ELF-1 (cell line): ENCODE measurements around the gene TRIM51.
"Not testable (repeated sequence)": the region's sequence is repeated elsewhere in the genome, so short reads cannot be mapped to it uniquely, and the experiment has no call there.

ENCODE experiments used
- DNase-seq: peaks from one replicate; pipeline ENCODE4 v3.0.0-alpha.2; 2016; ENCODE audit warnings: low read depth, low spot score

Gene TRIM51, protein sequence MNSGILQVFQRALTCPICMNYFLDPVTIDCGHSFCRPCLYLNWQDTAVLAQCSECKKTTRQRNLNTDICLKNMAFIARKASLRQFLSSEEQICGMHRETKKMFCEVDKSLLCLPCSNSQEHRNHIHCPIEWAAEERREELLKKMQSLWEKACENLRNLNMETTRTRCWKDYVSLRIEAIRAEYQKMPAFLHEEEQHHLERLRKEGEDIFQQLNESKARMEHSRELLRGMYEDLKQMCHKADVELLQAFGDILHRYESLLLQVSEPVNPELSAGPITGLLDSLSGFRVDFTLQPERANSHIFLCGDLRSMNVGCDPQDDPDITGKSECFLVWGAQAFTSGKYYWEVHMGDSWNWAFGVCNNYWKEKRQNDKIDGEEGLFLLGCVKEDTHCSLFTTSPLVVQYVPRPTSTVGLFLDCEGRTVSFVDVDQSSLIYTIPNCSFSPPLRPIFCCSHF

DNA sequence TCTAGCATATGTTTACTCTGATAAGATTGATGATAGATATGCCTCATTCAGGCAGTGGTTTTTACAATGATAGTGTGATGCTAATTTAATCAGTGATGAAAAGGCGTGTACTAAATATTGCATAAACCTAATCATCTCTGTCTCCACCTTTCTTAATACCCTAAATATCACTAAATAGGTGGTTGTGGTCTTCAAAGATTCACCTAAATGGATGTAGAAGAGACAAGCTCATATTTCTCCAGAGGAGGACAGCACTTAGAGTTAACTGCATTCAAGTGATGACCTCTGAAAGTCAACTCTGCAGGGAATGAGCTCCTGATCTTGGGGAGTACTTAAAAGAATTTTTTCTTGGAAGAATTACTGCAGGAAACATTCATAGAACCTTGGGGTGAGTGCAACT is at the start of gene TRIM51:
TSS of gene TRIM51 (plus strand) at position 301 of the 400 bp plus-strand sequence. CDS start 2,132 bp downstream, outside the sequence.
- DNase-seq = not testable (repeated sequence)

DNA sequence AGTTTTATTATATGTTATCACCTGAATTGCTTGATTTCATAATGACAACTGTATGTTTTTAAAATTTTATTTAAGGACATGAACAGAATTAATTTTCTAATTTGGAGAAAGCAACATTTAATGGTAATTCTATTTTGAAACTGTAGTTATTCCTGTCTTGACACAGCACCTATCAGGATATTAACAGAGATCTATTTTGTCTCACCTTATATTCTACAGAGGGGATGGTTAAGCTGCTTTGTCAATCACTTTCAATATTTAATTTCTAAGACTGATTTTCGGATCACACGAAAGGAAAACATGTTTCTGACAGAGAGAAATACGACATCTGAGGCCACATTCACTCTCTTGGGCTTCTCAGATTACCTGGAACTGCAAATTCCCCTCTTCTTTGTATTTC is 44.6 kb upstream of the TRIM51 start, which contains the start of gene OR5D16:
TSS of gene OR5D16 (plus strand) at position 301 of the 400 bp plus-strand sequence. CDS start at position 301, 0 bp downstream.
- DNase-seq = no peak

DNA sequence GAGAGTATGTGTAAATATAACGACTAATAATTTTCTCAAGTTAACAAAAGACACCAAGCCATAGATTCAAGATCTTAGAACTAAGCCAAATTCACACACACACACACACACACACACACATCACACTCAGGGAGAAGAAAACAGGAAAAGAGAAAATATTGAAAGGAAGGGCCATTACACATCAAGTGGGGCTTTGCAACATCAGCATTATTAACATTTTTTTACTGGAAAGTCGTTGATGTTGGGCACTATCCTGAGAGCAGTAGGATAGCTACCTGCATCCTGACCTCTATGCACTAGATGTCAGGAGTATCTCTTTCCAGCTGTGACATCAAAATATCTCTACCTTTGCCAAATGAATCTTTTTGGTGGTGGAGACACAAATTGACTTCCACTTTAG is 35.6 kb upstream of the TRIM51 start:
- no peak for DNase-seq

DNA sequence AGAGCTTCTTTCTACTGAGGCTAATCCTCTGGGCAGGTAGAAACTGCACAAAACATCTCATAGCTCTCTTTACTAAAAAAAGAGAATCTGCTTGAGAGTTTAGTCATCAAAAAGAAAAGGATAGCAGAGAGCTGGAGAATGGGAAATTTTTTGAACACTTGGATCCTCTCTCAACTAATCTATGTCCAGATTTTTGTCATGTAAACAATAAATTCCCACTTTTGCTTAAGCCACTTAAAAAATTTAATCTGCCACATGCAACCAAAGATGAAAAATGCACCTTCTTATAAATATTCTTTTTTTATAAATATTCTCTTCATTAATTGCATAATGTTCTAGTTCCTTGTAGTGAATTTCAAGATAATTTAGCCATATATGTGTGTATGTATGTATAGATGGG is 34.1 kb upstream of the TRIM51 start:
- DNase-seq = no peak

DNA sequence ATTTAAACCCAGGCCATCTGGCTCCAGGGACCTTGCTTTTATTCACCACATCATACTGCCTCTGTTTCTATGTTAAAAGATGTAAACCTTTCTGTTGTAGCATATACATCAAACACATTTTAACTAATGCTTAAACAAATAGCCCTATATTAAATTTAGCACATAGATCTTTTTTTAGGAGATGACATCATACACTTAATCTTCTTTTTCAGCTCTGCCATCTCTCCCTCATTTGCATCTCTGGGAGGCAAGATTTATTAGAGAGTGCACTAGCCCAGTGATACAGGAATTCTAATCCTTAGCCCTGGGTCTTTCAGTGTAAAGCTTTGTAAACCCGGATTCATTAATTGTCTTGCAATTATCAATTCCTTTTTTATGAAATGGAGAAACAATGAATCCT is 31.0 kb upstream of the TRIM51 start:
- DNase-seq = no peak

DNA sequence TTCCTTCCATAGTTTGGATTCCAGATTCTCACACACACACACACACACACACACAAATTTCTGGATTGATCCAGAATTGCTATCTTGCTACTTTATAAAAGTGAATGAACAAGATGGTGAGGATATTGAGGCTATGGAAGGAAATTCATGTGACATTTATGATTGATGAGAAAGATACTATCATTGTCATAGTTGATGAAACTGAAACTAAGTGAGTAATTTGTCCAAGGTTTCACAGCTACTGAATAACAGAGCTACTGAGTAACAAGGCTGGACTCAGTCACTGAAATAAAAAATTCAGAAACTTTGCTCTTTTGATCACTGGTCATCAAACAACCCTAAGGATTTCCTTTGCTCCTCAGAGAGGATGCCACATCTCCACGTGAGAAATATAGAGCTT is 28.4 kb upstream of the TRIM51 start:
- no peak for DNase-seq

DNA sequence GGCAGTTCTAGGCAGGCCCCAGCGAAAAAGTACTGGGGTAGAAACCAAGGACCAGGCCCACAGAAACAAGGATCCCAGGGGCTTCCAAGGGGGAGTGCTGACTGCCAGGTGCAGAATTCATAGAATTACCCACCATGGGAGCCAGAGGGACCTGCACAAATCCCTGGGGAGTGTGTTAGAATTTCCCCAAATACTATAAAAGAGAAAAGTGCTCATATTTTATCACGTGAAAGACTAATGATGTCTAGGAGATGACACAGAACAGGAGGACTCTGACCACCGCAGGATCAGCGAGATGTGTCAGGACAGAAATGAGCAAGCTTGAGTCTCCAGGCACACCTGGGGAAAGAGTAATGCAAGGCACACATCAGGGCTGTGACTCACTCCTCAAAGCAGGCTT is 15.7 kb upstream of the TRIM51 start:
- DNase-seq = not testable (repeated sequence)

DNA sequence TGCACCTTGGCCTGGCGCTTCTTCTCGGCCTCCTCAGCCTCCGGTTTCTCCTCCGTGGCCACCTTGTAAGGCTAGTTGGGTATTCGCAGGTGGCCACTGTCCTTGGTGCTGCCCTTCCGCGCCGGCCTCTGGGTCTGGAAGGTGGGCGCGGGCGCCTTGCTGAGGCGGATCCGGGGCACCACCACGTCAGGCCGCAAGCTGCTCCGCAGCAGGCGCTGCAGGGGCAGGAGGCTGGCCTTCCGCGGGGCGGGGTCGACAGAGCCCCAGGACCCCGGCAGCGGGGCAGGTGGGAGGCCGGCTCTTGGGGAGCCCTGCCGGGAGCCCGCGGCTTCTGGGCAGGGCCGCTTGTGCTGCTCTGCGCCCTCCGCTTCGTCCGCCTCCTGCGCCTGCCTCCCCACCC is 10.4 kb upstream of the TRIM51 start:
- peak; percentile 84 for DNase-seq

DNA sequence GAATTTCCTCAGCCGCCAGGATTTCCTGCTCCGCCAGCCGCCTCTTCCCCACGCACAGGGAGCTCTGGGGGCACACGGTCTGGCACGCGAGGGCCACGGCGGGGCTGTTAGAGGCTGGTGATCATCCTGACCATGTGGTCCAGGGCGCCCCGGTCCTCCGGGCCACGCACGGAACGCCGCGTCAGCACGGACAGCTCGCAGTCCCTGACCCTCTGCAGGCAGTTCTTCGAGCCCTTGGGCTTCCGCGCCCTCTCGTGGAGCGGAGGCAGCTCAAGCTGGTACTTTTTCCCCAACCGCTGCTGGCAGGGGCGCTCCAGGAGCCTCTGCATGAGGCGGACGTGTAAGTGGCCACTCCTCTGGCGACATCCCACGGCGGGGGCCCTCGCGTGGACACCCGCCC is 10.0 kb upstream of the TRIM51 start:
- DNase-seq = peak; percentile 59

DNA sequence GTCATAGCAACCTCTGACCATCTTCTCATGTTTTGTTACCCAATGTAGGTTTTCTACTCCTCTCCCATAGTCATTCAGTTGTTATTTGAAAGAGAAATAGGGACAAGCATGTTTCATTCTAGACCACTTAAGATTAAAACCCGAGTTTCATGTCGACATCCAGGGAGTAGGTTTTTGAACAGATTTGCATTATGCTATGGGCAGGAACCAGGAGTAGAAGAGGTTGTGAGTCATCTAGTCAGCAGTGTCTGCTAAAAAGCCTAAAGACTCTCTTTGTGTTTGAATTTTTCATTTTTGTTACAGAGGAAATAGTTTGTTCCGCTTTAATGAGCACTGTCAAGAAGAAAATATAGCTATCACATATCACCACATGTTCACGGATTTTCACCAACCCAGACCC is 1.9 kb downstream of the TRIM51 start:
- DNase-seq = not testable (repeated sequence)

DNA sequence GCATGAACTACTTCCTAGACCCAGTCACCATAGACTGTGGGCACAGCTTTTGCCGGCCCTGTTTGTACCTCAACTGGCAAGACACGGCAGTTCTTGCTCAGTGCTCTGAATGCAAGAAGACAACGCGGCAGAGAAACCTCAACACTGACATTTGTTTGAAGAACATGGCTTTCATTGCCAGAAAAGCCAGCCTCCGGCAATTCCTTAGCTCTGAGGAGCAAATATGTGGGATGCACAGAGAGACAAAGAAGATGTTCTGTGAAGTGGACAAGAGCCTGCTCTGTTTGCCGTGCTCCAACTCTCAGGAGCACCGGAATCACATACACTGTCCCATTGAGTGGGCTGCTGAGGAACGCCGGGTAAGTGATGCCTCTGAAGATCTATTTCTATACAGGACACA is 2.4 kb downstream of the TRIM51 start:
- not testable (repeated sequence) for DNase-seq

DNA sequence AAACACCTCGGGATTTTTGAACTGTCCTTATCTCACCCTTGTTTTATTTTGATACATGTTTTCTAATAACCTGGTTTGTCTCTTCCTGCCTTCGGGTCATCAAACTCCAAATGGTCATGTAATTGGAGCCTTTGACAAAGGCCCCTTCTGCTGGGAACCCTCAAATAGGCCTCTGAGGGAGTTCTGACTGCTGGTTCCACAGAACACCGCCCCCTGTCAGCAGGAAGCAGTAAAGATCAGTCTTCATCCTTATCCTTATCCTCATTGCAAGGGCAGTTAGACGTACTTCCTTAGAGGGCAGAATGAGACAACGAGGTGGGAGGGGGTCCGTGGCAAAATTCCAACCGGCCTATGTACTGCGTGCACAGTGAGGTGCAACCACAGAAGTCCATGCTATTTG is 12.1 kb downstream of the TRIM51 start:
- peak; percentile 6 for DNase-seq

DNA sequence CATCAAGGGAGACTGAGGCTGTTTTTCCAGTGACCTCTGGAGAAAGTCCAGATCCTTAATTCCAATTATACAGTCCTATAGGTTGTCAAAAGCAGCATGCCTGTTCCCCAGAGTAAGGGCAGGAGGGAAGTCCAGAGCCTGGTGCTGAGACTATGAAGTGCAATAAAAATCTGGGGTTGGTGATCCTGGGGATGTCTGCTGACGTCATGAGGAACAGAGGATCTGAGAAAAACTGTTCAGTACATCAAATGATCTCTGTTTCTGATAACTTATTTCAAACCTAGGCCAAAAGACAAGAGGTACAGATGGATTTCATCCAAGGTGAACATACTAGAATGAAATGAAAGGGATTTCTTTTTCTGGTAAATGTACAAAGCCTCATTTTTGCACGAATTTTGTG is 19.2 kb downstream of the TRIM51 start:
- no peak for DNase-seq

DNA sequence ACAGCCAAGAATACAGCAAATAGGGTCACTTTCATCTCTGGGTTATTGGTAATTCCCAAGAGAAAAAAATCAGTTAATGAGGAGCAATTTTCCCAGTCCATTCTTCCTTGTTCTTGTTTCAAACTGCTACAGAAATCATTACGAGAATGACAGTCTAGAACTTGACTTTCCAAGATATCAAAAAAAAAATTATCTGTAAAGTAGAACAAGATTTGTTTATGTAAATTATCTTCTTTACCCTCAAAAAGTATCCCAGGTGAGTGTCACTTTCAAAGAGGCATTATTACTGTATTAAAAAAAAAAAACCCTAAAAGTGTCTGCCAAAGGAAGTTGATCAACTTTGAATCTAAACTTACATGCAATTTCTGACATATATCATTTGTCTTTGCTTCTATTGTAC is 31.4 kb downstream of the TRIM51 start, which contains the start of gene OR5W2:
TSS of gene OR5W2 (minus strand) at position 101 of the 400 bp plus-strand sequence. CDS start at position 101, 0 bp downstream.
- DNase-seq = no peak

DNA sequence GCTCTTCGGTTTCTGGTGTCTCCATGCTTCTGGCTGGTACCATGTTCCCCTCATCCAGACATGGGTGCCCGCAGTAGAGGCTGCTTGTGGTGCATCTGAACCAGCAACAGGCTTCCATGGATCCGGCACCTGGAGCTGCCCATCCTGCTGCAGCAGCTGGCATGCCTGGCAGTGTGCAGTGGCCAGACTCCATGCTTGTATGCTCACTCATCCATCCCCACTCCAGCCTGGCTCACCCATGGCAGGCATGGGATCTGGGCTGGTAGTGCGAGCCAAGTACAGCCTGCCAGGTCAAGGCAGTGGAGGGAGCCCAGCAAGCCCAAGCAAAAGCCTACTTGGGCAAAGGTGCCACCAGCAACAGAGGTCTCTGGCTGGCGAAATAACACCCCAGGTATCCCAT is 37.4 kb downstream of the TRIM51 start:
- DNase-seq = no peak

DNA sequence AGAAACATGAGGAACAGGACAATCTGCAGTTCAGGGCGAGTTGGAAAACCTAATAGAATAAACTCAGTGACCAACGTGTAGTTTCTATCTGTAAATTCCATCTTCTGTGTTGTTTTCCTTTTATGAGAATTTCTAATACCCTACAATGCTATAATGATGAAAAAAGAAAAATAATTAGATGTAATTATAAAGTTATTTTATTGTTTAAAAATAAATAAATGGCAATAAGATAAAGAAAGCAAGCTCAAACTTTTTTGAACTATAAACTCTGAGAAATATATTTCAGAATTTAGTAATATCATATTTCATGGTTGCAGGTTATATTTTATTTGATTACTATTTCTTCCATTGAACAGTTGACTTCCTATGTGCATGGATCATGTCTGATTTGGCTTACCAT is 53.2 kb downstream of the TRIM51 start, which contains the start of gene OR5I1:
TSS of gene OR5I1 (minus strand) at position 101 of the 400 bp plus-strand sequence. CDS start at position 101, 0 bp downstream.
- DNase-seq = no peak
